ENCODE measurements around the gene ASF1B. TPM values are rescaled to one million over a fixed set of nuclear protein-coding genes. Genes with fewer than 3 reads are reported as not detected.

ASF1B gene
- total and polyA plus RNA-seq, 2 experiments from 2014 or later = 21.8 to 27.5 TPM

GRCh38 chr19:14113762-14114414 lies 22.5 kb downstream of the ASF1B start:
- H3K4me3 ChIP-seq = no peak overlapping the region
- H3K4me1 ChIP-seq (ENCODE audit: low read depth) = peaks cover 36% of the 10 kb centered on the region
- no peaks in the 10 kb centered on the region for H3K36me3 ChIP-seq
- DNase-seq (ENCODE audit: low read depth in 1 of 2, low spot score in 1 of 2) = no peak
- no peaks in the 10 kb centered on the region for H3K27me3 ChIP-seq
- no peaks in the 10 kb centered on the region for H3K9me3 ChIP-seq (ENCODE audit: low read depth)
- peak; percentile 35 for TF ChIP-seq CTCF (IDR thresholded peaks at IDR 0.05; ENCODE audit: low read depth, low read length)
- H3K27ac ChIP-seq = peak overlapping the region; percentile 62

- Histone ChIP-seq H3K9me3 (ENCODE audit: low read depth) (no peaks in the 10 kb centered on the region), H3K27ac (peak overlapping the region; percentile 62), H3K36me3 (no peaks in the 10 kb centered on the region), H3K4me3 (no peak overlapping the region), H3K4me1 (ENCODE audit: low read depth) (peaks cover 30% of the 10 kb centered on the region), H3K27me3 (no peaks in the 10 kb centered on the region)
- TF ChIP-seq CTCF (IDR thresholded peaks at IDR 0.05; ENCODE audit: low read depth, low read length) = no peak
- DNase-seq (ENCODE audit: low read depth in 1 of 2, low spot score in 1 of 2) = peak in 1 of 2 donors; percentile 53
These were observed 23.5 kb downstream of the ASF1B start for GRCh38 chr19:14112809-14113385.

GRCh38 chr19:14112051-14112808 lies 24.2 kb downstream of the ASF1B start:
- H3K27ac ChIP-seq = peak overlapping the region; percentile 62
- TF ChIP-seq CTCF (IDR thresholded peaks at IDR 0.05; ENCODE audit: low read depth, low read length) = no peak
- no peaks in the 10 kb centered on the region for H3K27me3 ChIP-seq
- H3K4me3 ChIP-seq = no peak overlapping the region
- no peaks in the 10 kb centered on the region for H3K9me3 ChIP-seq (ENCODE audit: low read depth)
- peak in 1 of 2 donors; percentile 43 for DNase-seq (ENCODE audit: low read depth in 1 of 2, low spot score in 1 of 2)
- peaks cover 30% of the 10 kb centered on the region for H3K4me1 ChIP-seq (ENCODE audit: low read depth)
- H3K36me3 ChIP-seq = no peaks in the 10 kb centered on the region

- H3K4me3 ChIP-seq = no peak overlapping the region
- no peak for TF ChIP-seq CTCF (IDR thresholded peaks at IDR 0.05; ENCODE audit: low read depth, low read length)
- H3K4me1 ChIP-seq (ENCODE audit: low read depth) = peaks cover 27% of the 10 kb centered on the region
- H3K36me3 ChIP-seq = no peaks in the 10 kb centered on the region
- no peaks in the 10 kb centered on the region for H3K27me3 ChIP-seq
- H3K27ac ChIP-seq = no peak overlapping the region
- no peak for DNase-seq (ENCODE audit: low read depth in 1 of 2, low spot score in 1 of 2)
- no peaks in the 10 kb centered on the region for H3K9me3 ChIP-seq (ENCODE audit: low read depth)
These were observed 24.9 kb downstream of the ASF1B start for GRCh38 chr19:14111486-14111885.

- Histone ChIP-seq H3K9me3 (ENCODE audit: low read depth) (no peaks in the 10 kb centered on the region), H3K36me3 (peaks cover 2% of the 10 kb centered on the region), H3K4me3 (no peak overlapping the region), H3K4me1 (ENCODE audit: low read depth) (peaks cover 19% of the 10 kb centered on the region), H3K27me3 (no peaks in the 10 kb centered on the region), H3K27ac (no peak overlapping the region)
- TF ChIP-seq CTCF (IDR thresholded peaks at IDR 0.05; ENCODE audit: low read depth, low read length) = no peak
- DNase-seq (ENCODE audit: low read depth in 1 of 2, low spot score in 1 of 2) = no peak
These were observed 25.7 kb downstream of the ASF1B start for GRCh38 chr19:14110650-14111049.

Measured in cardiac muscle cell (in vitro differentiated cells and primary cell).